Lung microvascular endothelial cell (primary cell): Measurements from ENCODE around the gene CWH43. TPM values are rescaled to one million over a fixed set of nuclear protein-coding genes. Genes with fewer than 3 reads are reported as not detected.
"Not testable (repeated sequence)": the region's sequence is repeated elsewhere in the genome, so short reads cannot be mapped to it uniquely, and the experiment has no call there.

Experiments used
- DNase-seq, 2 donors: peaks; one replicate each; pipeline versions ENCODE4 v3.0.0 to v3.0.0-alpha.2; 2010; ENCODE audit warnings: low read depth in 2 of 2
- total RNA-seq: library from RNA; depleted of rRNA; stranded (reverse); fragments of >200 nt; gene quantifications from 2 replicates; pipeline ENCODE4 v1.2.1, GENCODE V29; 2014

CWH43 gene
- total RNA-seq, 1 donor from 2014 or later = not detected

DNA sequence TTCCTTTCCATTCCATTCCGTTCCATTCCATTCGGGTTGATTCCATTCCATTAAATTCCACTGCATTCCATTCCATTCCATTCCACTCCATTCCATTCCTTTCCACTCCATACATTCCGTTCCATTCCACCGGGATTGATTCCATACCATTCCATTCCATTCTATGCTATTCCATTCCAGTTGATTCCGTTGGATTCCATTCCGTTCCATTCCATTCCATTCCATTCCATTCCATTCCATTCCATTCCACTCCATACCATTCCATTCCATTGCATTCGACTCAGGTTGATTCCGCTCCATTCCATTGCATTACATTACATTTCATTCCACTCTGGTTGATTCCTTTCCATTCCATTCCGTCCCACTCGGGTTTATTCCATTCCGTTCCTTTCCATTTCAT, 110.1 kb downstream of the CWH43 start:
- DNase-seq = peak in 1 of 2 donors; percentile 39

GRCh38 chr4:49096627-49097026, 110.6 kb downstream of the CWH43 start:
- not testable (repeated sequence) for DNase-seq

- DNase-seq = peak in 1 of 2 donors; percentile 23
These were observed 111.0 kb downstream of the CWH43 start for GRCh38 chr4:49097071-49097470.

GRCh38 chr4:49097505-49097904, 111.4 kb downstream of the CWH43 start:
- peak in 1 of 2 donors; percentile 16 for DNase-seq

DNA sequence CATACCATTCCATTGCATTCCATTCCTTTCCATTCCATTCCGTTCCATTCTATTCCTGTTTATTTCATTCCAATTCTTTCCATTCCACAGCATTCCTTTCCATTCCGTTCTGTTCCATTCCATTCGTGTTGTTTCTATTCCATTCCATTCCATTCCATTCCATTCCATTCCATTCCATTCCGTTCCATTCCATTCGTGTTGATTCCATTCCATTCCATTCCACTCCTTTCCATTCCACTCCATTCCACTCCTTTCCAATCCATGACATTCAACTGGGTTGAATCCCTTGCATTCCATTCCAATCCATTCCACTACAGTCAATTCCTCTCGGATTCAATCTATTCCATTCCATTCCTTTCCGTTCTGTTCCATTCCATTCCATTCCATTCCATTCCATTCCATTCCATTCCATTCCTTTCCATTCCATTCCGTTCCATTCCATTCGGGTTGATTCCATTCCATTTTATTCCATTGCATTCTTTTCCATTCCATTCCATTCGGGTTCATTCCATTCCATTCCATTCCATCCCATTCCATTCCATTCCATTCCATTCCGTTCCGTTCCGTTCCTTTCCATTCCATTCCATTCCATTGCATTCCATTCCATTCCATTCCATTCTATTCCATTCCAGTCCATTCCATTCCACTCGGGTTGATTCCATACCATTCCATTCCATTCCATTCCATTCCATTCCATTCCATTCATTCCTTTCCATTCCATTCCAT, 112.1 kb downstream of the CWH43 start:
- peak in 1 of 2 donors; percentile 10 for DNase-seq

- DNase-seq = peak; percentile 22 to 43
These were observed 113.9 kb downstream of the CWH43 start for GRCh38 chr4:49099831-49100444.

DNA sequence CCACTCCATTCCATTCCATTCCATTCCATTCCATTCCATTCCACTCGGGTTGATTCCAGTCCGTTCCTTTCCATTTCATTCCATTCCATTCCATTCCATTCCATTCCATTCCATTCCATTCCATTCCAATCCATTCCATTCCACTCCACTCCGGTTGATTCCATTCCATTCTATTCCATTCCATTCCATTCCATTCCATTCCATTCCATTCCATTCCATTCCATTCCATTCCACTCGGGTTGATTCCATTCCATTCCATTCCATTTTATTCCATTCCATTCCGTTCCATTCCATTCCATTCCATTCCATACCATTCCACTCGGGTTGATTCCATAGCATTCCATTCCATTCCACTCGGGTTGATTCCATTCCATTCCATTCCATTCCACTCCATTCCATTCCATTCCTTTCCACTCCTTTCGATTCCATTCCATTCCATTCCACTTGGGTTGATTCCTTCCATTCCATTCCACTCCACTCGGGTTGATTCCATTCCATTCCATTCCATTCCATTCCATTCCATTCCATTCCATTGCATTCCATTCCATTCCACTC, 116.3 kb downstream of the CWH43 start:
- DNase-seq = peak; percentile 28 to 42

- peak in 1 of 2 donors; percentile 13 for DNase-seq
These were observed 117.5 kb downstream of the CWH43 start for GRCh38 chr4:49103436-49104136.

DNA sequence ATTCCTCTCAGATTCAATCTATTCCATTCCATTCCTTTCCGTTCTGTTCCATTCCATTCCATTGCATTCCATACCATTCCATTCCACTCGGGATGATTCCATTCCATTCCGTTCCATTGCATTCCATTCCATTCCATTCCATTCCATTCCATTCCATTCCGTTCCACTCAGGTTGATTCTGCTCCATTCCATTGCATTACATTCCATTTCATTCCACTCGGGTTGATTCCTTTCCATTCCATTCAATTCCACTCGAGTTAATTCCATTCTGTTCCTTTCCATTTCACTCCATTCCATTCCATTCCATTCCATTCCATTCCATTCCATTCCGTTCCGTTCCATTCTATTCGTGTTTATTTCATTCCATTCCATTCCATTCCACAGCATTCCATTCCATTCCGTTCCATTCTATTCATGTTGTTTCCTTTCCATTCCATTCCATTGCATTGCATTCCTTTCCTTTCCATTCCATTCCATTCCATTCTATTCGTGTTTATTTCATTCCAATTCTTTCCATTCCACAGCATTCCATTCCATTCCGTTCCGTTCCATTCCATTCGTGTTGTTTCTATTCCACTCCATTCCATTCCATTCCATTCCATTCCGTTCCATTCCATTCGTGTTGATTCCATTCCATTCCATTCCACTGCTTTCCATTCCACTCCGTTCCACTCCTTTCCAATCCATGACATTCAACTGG, 118.3 kb downstream of the CWH43 start:
- peak; percentile 21 to 53 for DNase-seq

- DNase-seq = peak in 1 of 2 donors; percentile 42
These were observed 119.3 kb downstream of the CWH43 start for GRCh38 chr4:49105248-49105904.

GRCh38 chr4:49107262-49107661, 121.2 kb downstream of the CWH43 start:
- peak; percentile 62 to 63 for DNase-seq

DNA sequence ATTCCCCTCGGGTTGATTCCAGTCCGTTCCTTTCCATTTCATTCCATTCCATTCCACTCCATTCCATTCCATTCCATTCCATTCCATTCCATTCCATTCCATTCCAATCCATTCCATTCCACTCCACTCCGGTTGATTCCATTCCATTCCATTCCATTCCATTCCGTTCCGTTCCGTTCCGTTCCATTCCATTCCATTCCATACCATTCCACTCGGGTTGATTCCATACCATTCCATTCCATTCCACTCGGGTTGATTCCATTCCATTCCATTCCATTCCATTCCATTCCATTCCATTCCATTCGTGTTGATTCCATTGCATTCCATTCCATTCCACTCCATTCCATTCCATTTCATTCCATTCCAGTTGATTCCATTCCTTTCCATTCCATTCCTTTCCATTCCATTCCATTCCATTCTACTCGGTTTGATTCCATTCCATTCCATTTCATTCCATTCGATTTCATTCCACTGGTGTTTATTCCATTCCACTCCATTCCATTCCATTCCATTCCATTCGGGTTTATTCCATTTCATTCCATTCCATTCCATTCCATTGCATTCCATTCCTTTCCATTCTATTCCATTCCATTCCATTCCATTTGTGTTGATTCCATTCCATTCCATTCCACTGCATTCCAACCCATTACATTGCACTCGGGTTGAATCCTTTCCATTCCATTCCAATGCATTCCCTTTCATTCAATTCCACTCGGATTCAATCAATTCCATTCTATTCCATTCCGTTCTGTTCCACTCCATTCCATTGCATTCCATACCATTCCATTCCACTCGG, 122.3 kb downstream of the CWH43 start:
- peak in 1 of 2 donors; percentile 30 for DNase-seq

GRCh38 chr4:49109567-49110166, 123.6 kb downstream of the CWH43 start:
- DNase-seq = not testable (repeated sequence)

- not testable (repeated sequence) for DNase-seq
These were observed 124.5 kb downstream of the CWH43 start for GRCh38 chr4:49110579-49110978.

Other genes with a start within 250 kb of the CWH43 start
- 56.2 and 76.2 TPM in 2 replicates for gene FRYL, start 206.0 kb upstream of the CWH43 start, total RNA-seq
- 53.0 and 54.4 TPM in 2 replicates for gene OCIAD1, start 155.2 kb upstream of the CWH43 start, total RNA-seq
- 87.3 and 88.9 TPM in 2 replicates for gene OCIAD2, start 79.5 kb upstream of the CWH43 start, total RNA-seq